Lower leg skin (tissue), 4 donors: ENCODE results near the gene ADORA1. TPM values are rescaled to one million over a fixed set of nuclear protein-coding genes. Genes with fewer than 3 reads are reported as not detected.

Source experiments
- DNase-seq, 2 donors: peaks; one replicate each; pipeline ENCODE4 v3.0.0-alpha.2; 2019; ENCODE audit warnings: low spot score in 2 of 2
- H3K4me3 ChIP-seq: fragments of 200-600 bp; sonication (generic); 2 replicates; pipeline ENCODE4 v1.5.1; 2017; ENCODE audit warnings: mild to moderate bottlenecking, low read depth; ENCODE audit not compliant: poor library complexity, severe bottlenecking
- POLR2A ChIP-seq, 2 donors: fragments of 450-650 bp; IDR thresholded peaks; one replicate each; pipeline ENCODE4 v1.6.1; 2016 to 2017; ENCODE audit warnings: antibody characterized with exemption in 2 of 2, mild to moderate bottlenecking in 1 of 2, moderate library complexity in 1 of 2
- WGBS, 2 donors: methylation state at CpG; one replicate each; pipeline ENCODE4 v1.1.5; 2018; 5-methylcytosine and 5-hydroxymethylcytosine counted together
- intact Hi-C: fragments of 100-400 bp; cut with DNase I; formaldehyde crosslinking; loops from one replicate; pipeline ENCODE4 v1.15.0; 2023; ENCODE audit warnings: low total_unique reads
- total RNA-seq, 4 donors: library from RNA; depleted of rRNA; stranded (reverse); fragments of >200 nt; gene quantifications; one replicate each; pipeline ENCODE4 v1.1.0, GENCODE V29; 2016
- TF ChIP-seq, protein P1 (sequence below), 3 donors: fragments of 450-650 bp; IDR thresholded peaks; one replicate each; pipeline ENCODE4 v1.5.1; 2016; ENCODE audit warnings: antibody characterized with exemption in 3 of 3, mild to moderate bottlenecking in 3 of 3, moderate library complexity in 2 of 3

The ADORA1 gene
- total RNA-seq, 4 donors from 2014 or later, result 1.8 to 7.7 (median 5.3) TPM

GRCh38 chr1:203178821-203179666 lies 51.5 kb downstream of the ADORA1 start:
- H3K4me3 ChIP-seq, result no peak overlapping the region
- intact Hi-C loops, result no loop called here
- TF ChIP-seq POLR2A (IDR thresholded peaks at IDR 0.05), result no peak
- TF ChIP-seq, protein P1, sequence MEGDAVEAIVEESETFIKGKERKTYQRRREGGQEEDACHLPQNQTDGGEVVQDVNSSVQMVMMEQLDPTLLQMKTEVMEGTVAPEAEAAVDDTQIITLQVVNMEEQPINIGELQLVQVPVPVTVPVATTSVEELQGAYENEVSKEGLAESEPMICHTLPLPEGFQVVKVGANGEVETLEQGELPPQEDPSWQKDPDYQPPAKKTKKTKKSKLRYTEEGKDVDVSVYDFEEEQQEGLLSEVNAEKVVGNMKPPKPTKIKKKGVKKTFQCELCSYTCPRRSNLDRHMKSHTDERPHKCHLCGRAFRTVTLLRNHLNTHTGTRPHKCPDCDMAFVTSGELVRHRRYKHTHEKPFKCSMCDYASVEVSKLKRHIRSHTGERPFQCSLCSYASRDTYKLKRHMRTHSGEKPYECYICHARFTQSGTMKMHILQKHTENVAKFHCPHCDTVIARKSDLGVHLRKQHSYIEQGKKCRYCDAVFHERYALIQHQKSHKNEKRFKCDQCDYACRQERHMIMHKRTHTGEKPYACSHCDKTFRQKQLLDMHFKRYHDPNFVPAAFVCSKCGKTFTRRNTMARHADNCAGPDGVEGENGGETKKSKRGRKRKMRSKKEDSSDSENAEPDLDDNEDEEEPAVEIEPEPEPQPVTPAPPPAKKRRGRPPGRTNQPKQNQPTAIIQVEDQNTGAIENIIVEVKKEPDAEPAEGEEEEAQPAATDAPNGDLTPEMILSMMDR (IDR thresholded peaks at IDR 0.05), result no peak
- DNase-seq, result no peak
- WGBS, 2 donors, result 95 to 96% methylated on average over 8 to 14 of the region's 14 CpGs

DNA sequence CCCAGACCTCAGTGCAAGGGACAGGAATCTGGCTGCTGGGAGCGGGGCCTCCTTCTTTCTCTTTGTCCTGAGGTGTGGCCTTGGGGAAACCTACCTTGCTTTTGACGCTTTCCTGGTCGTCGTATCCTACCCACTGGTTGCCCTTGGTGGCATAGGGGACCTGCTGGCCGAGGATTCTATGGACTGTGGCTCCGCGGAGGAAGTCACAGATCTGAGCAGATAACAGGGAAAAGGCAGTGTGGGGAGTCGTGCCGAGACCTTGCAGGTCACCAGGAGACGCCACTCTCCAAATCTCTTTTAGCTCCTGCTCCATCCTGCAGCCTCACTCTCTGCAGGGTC lies 52.1 kb downstream of the ADORA1 start:
- WGBS, 2 donors, result 94 to 97% methylated on average over 10 of the region's 10 CpGs
- no peak for DNase-seq
- intact Hi-C loops, result no loop called here

GRCh38 chr1:203180611-203181330 lies 53.2 kb downstream of the ADORA1 start:
- no peak for DNase-seq
- H3K4me3 ChIP-seq, result no peak overlapping the region
- intact Hi-C loops, result no loop called here
- no peak for TF ChIP-seq POLR2A (IDR thresholded peaks at IDR 0.05)
- TF ChIP-seq, protein P1 (IDR thresholded peaks at IDR 0.05), result no peak
- 69 to 79% methylated on average over 10 to 11 of the region's 11 CpGs for WGBS, 2 donors

More for the DNA sequence above, 52.1 kb downstream of the ADORA1 start:
- TF ChIP-seq, protein P1 (IDR thresholded peaks at IDR 0.05), result no peak
- no peak for TF ChIP-seq POLR2A (IDR thresholded peaks at IDR 0.05)
- H3K4me3 ChIP-seq, result no peak overlapping the region

- no peak for DNase-seq
- H3K4me3 ChIP-seq, result no peak overlapping the region
- TF ChIP-seq POLR2A (IDR thresholded peaks at IDR 0.05), result no peak
- TF ChIP-seq, protein P1 (IDR thresholded peaks at IDR 0.05), result no peak
- WGBS, 2 donors, result 53 to 76% methylated on average over 10 of the region's 10 CpGs
- intact Hi-C loops, result no loop called here
Observed at GRCh38 chr1:203181586-203182386, 54.3 kb downstream of the ADORA1 start.

GRCh38 chr1:203182387-203182953 lies 54.9 kb downstream of the ADORA1 start:
- intact Hi-C loops, result no loop called here
- no peak for TF ChIP-seq POLR2A (IDR thresholded peaks at IDR 0.05)
- TF ChIP-seq, protein P1 (IDR thresholded peaks at IDR 0.05), result no peak
- H3K4me3 ChIP-seq, result no peak overlapping the region
- DNase-seq, result no peak
- 67 to 86% methylated on average over 7 of the region's 7 CpGs for WGBS, 2 donors
